GM21360 (cell line): ENCODE measurements around the gene CCDC38.
"Not testable (repeated sequence)": the region's sequence is repeated elsewhere in the genome, so short reads cannot be mapped to it uniquely, and the experiment has no call there.

Source experiments
- ATAC-seq: cut with Tn5 transposase; IDR thresholded peaks from one replicate; pipeline ENCODE4 v1.9.1; 2021; ENCODE audit warnings: mild to moderate bottlenecking, moderate library complexity; ENCODE audit not compliant: unreplicated experiment

CCDC38 gene

GRCh38 chr12:95942524-95943329, at the start of gene CCDC38:
Gene CCDC38, minus strand, starts transcription at chr12:95942614. Its CDS starts 6,105 bp downstream, at chr12:95936509.
- peak; percentile 96 for ATAC-seq

DNA sequence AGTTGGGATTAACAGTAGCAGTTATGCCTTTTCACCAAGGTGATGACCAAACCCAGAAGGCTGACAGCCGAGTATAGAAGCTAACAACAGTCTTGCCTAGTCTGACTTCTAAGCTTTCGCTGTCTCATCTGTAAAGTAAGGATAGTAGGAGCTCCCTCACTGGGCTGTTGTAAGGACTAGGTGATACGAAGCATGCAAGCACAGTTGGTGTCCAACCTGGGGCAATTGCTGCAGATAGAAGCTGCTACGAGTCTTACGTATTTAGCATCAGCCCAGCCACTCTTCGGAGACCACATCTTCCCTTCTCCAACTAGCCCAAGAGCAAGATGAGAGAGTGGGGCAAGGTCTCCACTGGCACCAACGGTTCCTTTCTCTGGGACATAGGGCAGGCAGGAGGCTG, 47.7 kb upstream of the CCDC38 start:
- no peak for ATAC-seq

- ATAC-seq, result no peak
Measured at GRCh38 chr12:95989504-95990123, 47.2 kb upstream of the CCDC38 start.

- no peak for ATAC-seq
Measured at GRCh38 chr12:95988506-95989275, 46.3 kb upstream of the CCDC38 start.

DNA sequence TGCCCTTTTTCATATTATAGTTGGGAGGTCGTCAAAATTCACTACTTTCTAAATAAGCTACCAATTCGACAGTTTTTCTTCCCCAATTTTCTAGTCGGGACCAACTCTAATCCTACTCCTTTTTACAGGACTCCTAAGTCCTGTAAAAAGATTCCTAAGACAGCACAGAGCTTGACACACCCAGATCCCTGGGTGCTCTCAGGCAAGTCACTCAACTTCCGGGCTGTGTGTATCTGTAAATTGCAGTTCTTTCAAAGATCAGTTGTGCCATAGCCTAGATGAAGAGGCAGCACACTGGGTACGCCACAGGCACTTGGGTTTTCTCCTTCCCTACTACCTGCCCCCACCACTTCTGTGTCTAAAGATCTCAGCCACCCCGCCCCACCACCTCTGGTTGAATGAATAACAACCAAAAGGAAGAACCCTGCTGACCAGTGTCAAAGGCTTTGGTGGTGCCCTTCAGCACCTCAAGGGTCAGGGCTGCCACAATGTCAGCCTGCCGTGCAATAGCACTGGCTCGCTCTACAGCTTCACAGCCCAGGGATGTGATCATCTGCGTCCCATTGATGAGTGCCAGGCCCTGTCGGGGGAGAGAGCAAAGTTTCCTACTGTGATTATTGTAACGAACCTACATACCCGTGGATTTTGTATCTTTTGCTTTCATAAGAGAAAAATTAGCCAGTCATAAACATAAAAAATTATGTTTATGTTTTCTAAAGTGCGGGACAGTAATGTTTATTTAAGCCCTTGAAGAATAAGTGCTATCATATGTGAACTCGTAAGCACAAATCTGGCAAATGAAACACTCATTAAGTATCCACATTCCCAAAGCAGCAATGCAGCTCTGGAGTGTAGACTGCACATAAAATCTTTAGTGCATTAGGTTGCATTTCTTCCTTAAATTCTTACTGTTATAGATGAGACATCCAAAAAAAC, 44.5 kb upstream of the CCDC38 start:
- ATAC-seq, result no peak

- no peak for ATAC-seq
Measured at GRCh38 chr12:95984682-95985081, 42.3 kb upstream of the CCDC38 start.

DNA sequence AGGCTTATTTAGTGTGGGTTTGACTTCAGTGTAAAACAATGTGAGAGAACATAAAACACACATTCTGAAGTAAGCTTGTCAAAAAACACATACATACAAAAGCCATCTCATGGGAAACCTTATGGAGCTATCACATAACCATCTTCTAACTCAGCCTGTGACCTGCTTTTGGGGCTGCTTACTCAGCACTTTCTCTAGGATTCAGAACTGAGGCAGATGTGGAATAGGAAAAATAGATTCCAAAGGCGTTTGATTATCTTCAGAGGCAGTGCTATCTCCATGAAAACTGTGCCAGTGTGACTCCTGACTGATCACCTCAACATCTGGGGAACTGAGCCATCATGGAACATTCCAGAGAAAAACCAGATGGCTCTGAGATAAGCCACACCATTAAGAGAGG, 40.2 kb upstream of the CCDC38 start:
- ATAC-seq, result no peak

DNA sequence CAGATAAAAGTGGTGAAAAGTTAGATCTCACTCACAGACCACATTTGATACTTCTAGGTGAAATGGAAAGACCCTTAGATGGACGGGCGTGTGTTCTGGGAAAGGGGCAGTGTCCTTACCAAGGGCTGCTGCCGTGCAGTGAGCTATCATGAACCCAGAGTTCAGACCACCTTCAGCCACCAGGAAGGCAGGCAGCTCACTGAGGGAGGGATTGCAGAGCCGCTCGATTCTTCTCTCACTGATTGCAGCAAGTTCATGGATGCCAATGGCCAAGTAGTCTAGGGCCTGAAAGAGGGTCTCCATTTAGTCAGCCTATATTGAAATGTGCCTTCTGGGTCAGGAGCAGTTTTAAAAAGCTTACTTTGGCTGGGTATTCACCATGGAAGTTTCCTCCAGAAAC, 38.0 kb upstream of the CCDC38 start:
- ATAC-seq, result no peak

DNA sequence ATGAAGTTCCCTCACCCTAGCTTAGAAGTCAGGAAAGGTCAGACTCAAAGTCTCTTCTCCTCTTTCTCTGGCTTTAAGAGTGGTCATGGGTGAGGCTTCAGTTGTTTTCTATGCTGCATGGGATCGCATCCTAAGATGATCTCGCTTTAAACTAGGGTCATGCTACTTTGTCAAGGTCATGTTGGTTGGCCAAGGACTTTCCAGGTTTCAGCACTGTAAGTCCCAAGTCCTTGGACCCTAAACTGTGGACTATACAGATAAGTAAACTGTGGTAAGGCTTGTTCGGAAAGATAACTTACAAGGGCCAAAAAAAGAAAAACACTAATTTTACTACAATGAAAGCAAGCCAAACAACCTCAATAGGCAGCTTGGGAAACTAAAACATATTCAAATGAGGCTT, 36.4 kb upstream of the CCDC38 start:
- no peak for ATAC-seq

- no peak for ATAC-seq
Measured at GRCh38 chr12:95978351-95978750, 35.9 kb upstream of the CCDC38 start.

- no peak for ATAC-seq
Measured at GRCh38 chr12:95977764-95978305, 35.4 kb upstream of the CCDC38 start.

DNA sequence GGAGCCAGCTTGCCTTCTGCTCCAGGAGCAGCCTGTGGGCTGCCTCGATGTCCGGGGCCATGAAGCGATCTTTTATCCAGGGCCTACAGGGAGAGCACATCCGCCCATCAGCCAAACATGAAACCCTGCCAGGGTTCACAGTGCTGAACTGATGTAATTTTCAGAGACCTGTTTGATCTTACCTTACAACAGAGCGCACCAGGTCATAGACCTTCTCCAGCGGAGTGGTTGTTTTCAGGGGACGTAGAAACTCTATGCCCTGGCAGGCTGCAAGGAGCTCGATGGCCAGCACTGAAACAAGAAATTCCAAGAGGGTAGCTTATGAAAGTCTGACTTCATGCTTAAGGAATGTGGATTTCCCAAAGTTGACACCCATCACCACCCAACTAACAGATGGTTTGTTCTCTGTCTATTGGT, 34.0 kb upstream of the CCDC38 start:
- no peak for ATAC-seq

DNA sequence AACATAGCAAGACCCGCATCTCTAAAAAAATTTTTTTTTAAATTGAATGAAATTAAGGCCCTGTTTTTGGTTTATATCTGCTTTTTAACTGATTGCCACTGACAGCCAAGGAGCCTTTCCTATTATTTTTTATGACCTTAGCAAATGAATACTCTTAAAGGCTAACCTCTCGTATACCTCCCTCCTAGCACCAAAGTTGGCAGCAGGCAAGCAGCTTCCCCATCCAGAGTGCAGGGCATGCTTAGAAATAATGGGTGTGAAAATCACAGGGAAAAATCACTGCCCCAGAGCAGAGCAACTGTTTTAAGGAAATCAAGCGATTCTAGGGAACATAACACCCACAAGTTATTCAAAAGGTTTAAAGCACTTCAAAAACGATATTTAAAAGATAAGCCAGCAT, 33.1 kb upstream of the CCDC38 start:
- ATAC-seq, result no peak

DNA sequence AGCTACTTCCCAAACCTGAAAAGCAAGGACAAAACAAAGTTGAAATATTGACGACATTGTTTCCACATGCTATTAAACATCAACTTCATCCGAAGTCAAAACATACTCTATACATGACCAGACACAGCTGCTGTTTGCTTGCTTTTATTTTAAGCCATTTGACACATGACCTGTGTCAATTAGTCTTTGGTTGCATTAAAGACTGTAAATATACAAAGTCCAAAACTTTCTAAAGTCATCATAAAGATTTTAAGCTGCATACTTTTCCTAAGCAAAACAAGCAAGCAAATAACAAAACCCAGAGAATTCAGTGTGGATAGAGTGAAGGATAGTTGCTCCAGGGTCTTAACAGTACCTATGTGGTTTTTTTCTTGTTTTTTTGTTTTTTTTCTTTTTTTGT, 31.9 kb upstream of the CCDC38 start:
- no peak for ATAC-seq

- no peak for ATAC-seq
Measured at GRCh38 chr12:95972832-95973456, 30.5 kb upstream of the CCDC38 start.

DNA sequence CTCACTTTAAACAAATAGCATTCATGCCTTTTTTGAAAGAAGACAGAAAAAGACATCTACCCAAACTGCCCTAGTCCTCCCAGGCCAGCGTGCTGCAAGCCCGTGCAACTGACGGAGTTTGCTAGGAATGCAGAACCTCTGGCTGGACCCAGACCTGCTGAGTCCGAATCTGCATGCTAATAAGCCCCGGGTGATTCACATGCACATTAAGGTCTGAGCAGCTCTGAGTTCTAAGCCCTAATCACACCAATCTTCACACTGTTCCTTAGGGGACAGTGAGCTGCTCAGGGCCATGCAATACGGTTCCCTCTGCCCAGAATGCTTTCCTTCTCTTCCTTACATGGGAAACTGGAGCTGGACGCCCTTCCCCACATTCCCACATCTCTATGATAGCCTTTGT, 28.5 kb upstream of the CCDC38 start:
- ATAC-seq, result no peak

DNA sequence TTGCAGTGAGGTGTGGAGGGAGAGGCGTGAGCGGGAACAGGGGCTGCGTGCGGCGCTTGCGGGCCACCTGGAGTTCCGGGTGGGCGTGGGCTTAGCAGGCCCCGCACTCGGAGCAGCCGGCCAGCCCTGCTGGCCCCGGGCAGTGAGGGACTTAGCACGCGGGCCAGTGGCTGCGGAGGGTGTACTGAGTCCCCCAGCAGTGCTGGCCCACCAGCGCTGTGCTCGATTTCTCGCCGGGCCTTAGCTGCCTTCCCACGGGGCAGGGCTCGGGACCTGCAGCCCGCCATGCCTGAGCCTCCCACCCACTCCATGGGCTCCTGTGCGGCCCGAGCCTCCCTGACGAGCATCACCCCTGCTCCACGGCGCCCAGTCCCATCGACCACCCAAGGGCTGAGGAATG, 26.7 kb upstream of the CCDC38 start:
- not testable (repeated sequence) for ATAC-seq

GRCh38 chr12:95967301-95967700, 24.9 kb upstream of the CCDC38 start:
- ATAC-seq, result no peak

DNA sequence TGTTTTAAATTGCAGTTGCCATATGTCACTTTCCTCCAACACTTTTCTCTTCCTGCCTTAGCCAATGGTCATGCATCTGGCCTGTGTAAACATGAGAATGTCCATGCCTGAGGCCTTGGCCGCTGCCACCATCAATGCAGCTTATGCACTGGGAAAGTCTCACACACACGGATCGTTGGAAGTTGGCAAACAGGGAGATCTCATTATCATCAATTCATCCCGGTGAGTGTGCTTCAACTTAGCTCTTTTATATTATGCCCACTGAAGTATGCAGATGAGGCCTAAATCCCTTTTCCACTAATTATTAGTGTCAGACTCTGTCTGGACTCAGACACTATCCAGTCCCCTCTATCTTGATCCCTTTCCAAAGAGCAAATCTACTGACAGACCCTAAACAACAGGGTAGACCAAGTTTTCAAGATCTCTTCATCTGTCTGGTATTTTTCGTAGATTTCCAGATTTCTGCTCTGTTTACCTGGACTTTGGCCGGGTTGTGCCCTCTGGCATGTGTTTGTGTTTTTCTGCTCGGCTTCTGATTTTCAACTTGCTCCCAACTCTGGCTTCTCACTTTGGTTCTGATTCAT, 24.0 kb upstream of the CCDC38 start:
- ATAC-seq, result no peak

DNA sequence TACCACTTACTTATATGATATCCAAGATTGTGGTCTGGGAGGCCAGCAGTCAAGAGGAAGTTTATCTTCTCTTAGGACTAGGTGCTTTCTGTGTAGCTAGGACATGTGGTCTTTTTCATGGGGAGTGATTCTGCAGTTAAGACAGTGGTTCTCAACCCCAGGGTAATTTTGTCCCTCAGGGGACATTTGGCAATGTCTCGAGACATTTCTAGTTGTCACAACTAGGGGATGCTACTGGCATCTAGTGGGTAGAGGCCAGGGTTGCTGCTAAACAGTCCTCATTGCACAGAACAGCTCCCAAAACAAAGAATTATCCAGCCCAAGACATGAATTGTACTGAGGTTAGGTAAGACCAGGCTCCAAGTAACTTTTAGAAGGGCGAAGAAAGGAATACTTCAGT, 20.7 kb upstream of the CCDC38 start:
- ATAC-seq, result no peak
